Measurements from ENCODE around the gene PIM3. TPM values are rescaled to one million over a fixed set of nuclear protein-coding genes. Genes with fewer than 3 reads are reported as not detected.

PIM3 gene
- total RNA-seq, 1 experiment from 2014 or later = 86.3 TPM

DNA sequence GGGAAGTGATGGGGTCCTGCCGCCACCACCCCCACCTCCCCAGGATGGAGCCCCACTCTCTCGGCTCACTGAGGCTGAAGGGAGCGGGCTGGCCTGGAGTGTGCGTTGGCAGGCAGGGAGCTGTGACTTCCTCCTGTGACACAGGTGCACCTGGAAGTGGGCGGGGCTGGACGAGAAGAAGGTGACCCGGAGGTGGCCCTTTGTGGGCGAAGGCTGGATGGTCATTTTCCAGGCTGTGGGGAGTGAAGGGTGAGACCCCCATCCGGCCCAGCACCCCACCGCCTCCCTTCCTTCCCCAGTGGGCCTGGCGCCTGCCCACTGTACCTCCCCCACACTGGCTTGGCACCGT lies 36.7 kb downstream of the PIM3 start:
- Mint-ChIP-seq H3K27me3 (ENCODE audit: unreplicated experiment) (no peaks in the 10 kb centered on the region), H3K9me3 (ENCODE audit: low read depth, unreplicated experiment) (no peaks in the 10 kb centered on the region), H3K4me3 (ENCODE audit: low read depth, unreplicated experiment) (no peak overlapping the region), H3K27ac (ENCODE audit: unreplicated experiment) (no peak overlapping the region), H3K36me3 (ENCODE audit: insufficient read depth, unreplicated experiment) (peaks cover 10% of the 10 kb centered on the region), H3K4me1 (ENCODE audit: low read depth, unreplicated experiment) (peaks cover 6% of the 10 kb centered on the region)
- TF ChIP-seq, protein P1, sequence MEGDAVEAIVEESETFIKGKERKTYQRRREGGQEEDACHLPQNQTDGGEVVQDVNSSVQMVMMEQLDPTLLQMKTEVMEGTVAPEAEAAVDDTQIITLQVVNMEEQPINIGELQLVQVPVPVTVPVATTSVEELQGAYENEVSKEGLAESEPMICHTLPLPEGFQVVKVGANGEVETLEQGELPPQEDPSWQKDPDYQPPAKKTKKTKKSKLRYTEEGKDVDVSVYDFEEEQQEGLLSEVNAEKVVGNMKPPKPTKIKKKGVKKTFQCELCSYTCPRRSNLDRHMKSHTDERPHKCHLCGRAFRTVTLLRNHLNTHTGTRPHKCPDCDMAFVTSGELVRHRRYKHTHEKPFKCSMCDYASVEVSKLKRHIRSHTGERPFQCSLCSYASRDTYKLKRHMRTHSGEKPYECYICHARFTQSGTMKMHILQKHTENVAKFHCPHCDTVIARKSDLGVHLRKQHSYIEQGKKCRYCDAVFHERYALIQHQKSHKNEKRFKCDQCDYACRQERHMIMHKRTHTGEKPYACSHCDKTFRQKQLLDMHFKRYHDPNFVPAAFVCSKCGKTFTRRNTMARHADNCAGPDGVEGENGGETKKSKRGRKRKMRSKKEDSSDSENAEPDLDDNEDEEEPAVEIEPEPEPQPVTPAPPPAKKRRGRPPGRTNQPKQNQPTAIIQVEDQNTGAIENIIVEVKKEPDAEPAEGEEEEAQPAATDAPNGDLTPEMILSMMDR (IDR thresholded peaks at IDR 0.05; ENCODE audit: unreplicated experiment) = no peak
- CTCF ChIA-PET = interaction anchor here (1.0 to 2.0 kb wide), 2 partner anchors 14 to 67 kb away, joined by 3 to 8 read pairs; no protein-coding TSS in a partner anchor
- DNase-seq = peak; percentile 72
- no TSS peak for BruUV-seq (replicated peaks)
- intact Hi-C loops (cut with micrococcal nuclease; ENCODE audit: unreplicated experiment) = no loop called here

GRCh38 chr22:49997932-49998717 lies 37.6 kb downstream of the PIM3 start:
- no peaks in the 10 kb centered on the region for H3K27me3 Mint-ChIP-seq (ENCODE audit: unreplicated experiment)
- TF ChIP-seq, protein P1 (IDR thresholded peaks at IDR 0.05; ENCODE audit: unreplicated experiment) = no peak
- no peak for DNase-seq
- peaks cover 10% of the 10 kb centered on the region for H3K36me3 Mint-ChIP-seq (ENCODE audit: insufficient read depth, unreplicated experiment)
- peaks cover 3% of the 10 kb centered on the region for H3K4me1 Mint-ChIP-seq (ENCODE audit: low read depth, unreplicated experiment)
- CTCF ChIA-PET = no interaction called here
- H3K4me3 Mint-ChIP-seq (ENCODE audit: low read depth, unreplicated experiment) = no peak overlapping the region
- no peaks in the 10 kb centered on the region for H3K9me3 Mint-ChIP-seq (ENCODE audit: low read depth, unreplicated experiment)
- no TSS peak for BruUV-seq (replicated peaks)
- intact Hi-C loops (cut with micrococcal nuclease; ENCODE audit: unreplicated experiment) = no loop called here
- no peak overlapping the region for H3K27ac Mint-ChIP-seq (ENCODE audit: unreplicated experiment)

DNA sequence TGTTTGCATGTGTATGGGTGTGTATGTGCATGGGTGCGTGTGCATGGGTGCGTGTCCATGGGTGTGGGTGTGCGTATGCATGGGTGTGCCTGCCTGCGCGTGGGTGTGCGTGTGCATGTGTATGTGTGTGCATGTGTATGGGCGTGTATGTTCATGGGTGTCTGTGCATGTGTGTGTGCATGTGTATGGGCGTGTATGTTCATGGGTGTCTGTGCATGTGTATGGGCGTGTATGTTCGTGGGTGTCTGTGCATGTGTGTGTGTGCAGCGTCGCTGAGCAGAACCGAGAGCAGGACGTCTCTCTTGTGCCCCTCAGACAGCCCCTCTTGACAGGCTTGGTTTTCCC lies 38.1 kb downstream of the PIM3 start:
- BruUV-seq (replicated peaks) = no TSS peak
- DNase-seq = no peak
- Mint-ChIP-seq H3K9me3 (ENCODE audit: low read depth, unreplicated experiment) (no peaks in the 10 kb centered on the region), H3K4me1 (ENCODE audit: low read depth, unreplicated experiment) (no peaks in the 10 kb centered on the region), H3K36me3 (ENCODE audit: insufficient read depth, unreplicated experiment) (peaks cover 10% of the 10 kb centered on the region), H3K4me3 (ENCODE audit: low read depth, unreplicated experiment) (no peak overlapping the region), H3K27me3 (ENCODE audit: unreplicated experiment) (no peaks in the 10 kb centered on the region), H3K27ac (ENCODE audit: unreplicated experiment) (no peak overlapping the region)
- CTCF ChIA-PET = no interaction called here
- TF ChIP-seq, protein P1 (IDR thresholded peaks at IDR 0.05; ENCODE audit: unreplicated experiment) = no peak
- intact Hi-C loops (cut with micrococcal nuclease; ENCODE audit: unreplicated experiment) = no loop called here

DNA sequence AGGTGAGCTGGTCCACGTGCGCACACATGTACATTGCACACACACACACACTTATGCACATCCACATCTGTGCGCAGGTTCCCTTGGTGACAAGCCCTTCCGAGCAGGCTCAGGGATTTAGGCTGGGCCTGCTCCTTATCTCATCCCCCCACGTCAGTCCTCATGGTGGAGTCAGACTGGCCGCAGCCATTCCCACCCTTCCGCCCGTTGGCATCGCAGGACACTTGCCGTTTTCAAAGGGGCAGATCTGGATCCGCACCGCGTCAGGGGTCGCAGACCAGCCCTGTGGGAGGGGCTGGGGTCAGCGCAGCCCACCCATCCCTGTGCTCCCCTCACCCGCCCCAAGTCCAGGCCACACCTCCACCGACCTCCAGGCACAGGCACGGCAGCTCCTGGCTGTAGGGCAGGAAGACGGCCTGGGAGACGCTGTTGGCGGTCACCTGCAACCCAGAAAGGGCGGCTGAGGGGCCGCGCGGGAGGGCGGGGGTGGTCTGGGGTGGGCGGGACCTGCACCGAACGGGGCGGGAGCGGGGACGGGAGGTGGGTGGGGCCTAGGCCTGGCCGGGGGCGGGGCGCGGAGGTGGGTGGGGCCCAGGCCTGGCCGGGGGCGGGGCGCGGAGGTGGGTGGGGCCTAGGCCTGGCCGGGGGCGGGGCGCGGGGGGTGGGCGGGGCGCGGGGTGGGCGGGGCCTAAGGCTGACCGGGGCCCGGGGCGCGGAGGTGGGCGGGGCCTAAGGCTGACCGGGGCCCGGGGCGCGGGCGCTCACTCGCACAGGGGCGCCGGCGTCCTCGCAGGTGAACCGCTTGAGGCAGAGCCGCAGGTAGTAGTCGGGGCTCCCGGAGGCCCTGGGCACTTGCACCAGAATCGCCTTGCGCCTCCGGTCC lies 38.7 kb downstream of the PIM3 start:
- Mint-ChIP-seq H3K36me3 (ENCODE audit: insufficient read depth, unreplicated experiment) (peaks cover 10% of the 10 kb centered on the region), H3K27me3 (ENCODE audit: unreplicated experiment) (no peaks in the 10 kb centered on the region), H3K9me3 (ENCODE audit: low read depth, unreplicated experiment) (no peaks in the 10 kb centered on the region), H3K4me1 (ENCODE audit: low read depth, unreplicated experiment) (no peaks in the 10 kb centered on the region), H3K4me3 (ENCODE audit: low read depth, unreplicated experiment) (no peak overlapping the region), H3K27ac (ENCODE audit: unreplicated experiment) (no peak overlapping the region)
- TF ChIP-seq, protein P1 (IDR thresholded peaks at IDR 0.05; ENCODE audit: unreplicated experiment) = no peak
- CTCF ChIA-PET = no interaction called here
- intact Hi-C loops (cut with micrococcal nuclease; ENCODE audit: unreplicated experiment) = no loop called here
- DNase-seq = no peak
- BruUV-seq (replicated peaks) = no TSS peak

Data from Calu3 (cell line).